AG04449 (cell line): ENCODE results near the gene RGPD8.

Experiments
- CTCF ChIA-PET: fragments of 350-600 bp; formaldehyde crosslinking; extraction: SDS; loops from one replicate; lab custom pipeline; 2021; ENCODE audit warnings: antibody characterized with exemption; lab: Yijun Ruan, JAX
- POLR2A ChIA-PET: fragments of 400-600, 350-600 bp; formaldehyde crosslinking; extraction: SDS; loops from one replicate; lab custom pipeline; 2020; ENCODE audit warnings: antibody characterized with exemption, inconsistent platforms; lab: Yijun Ruan, JAX
- DNase-seq: peaks from one replicate; pipeline ENCODE4 v3.0.0-alpha.2; 2010; ENCODE audit warnings: low read depth, low spot score
- H3K4me3 ChIP-seq: 2 replicates; pipeline ENCODE4 v1.5.1; 2011; ENCODE audit warnings: low read depth, mild to moderate bottlenecking, control low read depth, low read length
- TF ChIP-seq, protein P1 (sequence below): IDR thresholded peaks from one replicate; pipeline ENCODE4 v1.5.1; 2011; ENCODE audit warnings: mild to moderate bottlenecking, moderate library complexity, low read length, control low read depth, inconsistent platforms; ENCODE audit not compliant: insufficient read depth; ENCODE audit errors: missing control alignments

RGPD8 gene

GRCh38 chr2:112480530-112481049 is 47.1 kb upstream of the RGPD8 start:
- POLR2A ChIA-PET = interaction anchor here (0.7 kb wide), 1 partner anchor 61 kb away, joined by 3 read pairs; no protein-coding TSS in a partner anchor
- CTCF ChIA-PET = interaction anchor here (0.7 to 3.4 kb wide), 22 partner anchors 9 to 593 kb away, joined by 3 to 21 read pairs (median 4); no protein-coding TSS in a partner anchor
- TF ChIP-seq, protein P1, sequence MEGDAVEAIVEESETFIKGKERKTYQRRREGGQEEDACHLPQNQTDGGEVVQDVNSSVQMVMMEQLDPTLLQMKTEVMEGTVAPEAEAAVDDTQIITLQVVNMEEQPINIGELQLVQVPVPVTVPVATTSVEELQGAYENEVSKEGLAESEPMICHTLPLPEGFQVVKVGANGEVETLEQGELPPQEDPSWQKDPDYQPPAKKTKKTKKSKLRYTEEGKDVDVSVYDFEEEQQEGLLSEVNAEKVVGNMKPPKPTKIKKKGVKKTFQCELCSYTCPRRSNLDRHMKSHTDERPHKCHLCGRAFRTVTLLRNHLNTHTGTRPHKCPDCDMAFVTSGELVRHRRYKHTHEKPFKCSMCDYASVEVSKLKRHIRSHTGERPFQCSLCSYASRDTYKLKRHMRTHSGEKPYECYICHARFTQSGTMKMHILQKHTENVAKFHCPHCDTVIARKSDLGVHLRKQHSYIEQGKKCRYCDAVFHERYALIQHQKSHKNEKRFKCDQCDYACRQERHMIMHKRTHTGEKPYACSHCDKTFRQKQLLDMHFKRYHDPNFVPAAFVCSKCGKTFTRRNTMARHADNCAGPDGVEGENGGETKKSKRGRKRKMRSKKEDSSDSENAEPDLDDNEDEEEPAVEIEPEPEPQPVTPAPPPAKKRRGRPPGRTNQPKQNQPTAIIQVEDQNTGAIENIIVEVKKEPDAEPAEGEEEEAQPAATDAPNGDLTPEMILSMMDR = peak; percentile 2
- DNase-seq = no peak
- peak overlapping the region; percentile 83 for H3K4me3 ChIP-seq

- H3K4me3 ChIP-seq = no peak overlapping the region
- DNase-seq = no peak
- ChIA-PET CTCF (no interaction called here), POLR2A (no interaction called here)
- TF ChIP-seq, protein P1 = no peak
Measured at GRCh38 chr2:112476434-112476833, 43.0 kb upstream of the RGPD8 start.

GRCh38 chr2:112474844-112475486 is 41.5 kb upstream of the RGPD8 start:
- ChIA-PET POLR2A (no interaction called here), CTCF (interaction anchor here (0.9 kb wide), 1 partner anchor 18 kb away, joined by 3 read pairs; no protein-coding TSS in a partner anchor)
- H3K4me3 ChIP-seq = no peak overlapping the region
- TF ChIP-seq, protein P1 = no peak
- no peak for DNase-seq

DNA sequence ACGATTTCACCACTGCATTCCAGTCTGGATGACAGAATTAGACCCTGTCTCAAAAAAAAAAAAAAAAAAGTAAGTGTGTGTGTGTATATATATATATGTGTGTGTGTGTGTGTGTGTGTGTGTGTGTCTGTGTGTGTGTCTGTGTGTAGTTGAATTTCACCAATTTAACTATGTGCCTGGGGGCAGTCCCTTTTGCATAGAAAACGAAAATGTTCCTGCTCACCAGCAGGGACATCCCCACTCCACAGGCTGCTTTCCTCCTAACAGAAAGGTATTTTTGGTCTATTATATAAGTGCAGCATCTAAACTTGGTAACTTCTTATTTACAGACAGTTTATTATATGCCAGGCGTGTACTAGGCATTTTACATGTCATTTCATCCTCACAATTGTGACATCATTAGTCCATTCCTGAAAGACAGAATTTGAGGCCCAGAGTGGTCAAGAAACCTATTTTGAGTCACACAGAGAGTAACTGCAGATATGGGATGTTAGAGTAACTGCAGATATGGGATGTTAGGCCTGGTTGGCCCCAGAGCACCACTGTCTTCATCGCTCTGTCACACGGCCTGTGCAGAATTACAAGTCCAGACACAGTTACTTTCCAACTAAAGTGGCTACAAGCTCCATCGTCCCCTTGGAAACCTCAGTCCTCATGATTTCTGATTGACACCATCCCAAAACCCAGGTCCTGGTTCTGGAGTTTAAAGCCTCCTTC is 39.3 kb upstream of the RGPD8 start:
- POLR2A ChIA-PET = no interaction called here
- TF ChIP-seq, protein P1 = no peak
- no peak for DNase-seq
- CTCF ChIA-PET = interaction anchor here (1.5 kb wide), 1 partner anchor 8 kb away, joined by 6 read pairs; no protein-coding TSS in a partner anchor
- H3K4me3 ChIP-seq = no peak overlapping the region

DNA sequence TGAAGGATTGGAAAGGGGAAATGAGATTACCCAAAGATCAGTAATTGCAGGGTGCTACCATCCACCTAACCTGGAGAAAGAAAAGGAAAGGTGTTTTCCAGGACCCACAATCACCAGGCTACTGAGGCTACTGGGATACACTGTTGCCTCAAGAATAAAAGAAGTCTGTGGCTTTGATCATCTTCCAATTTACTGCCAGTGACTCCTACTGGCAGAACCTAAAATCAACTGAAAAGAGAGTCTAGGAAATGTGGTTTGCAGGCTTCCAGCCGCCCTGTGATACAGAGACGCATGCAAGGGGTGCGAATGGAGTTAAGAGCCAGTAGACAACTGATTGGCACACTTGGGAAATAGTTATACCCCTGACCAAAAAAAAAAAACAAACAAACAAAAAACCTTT is 31.9 kb upstream of the RGPD8 start:
- H3K4me3 ChIP-seq = no peak overlapping the region
- ChIA-PET POLR2A (no interaction called here), CTCF (no interaction called here)
- TF ChIP-seq, protein P1 = no peak
- DNase-seq = no peak

GRCh38 chr2:112463256-112463655 is 29.8 kb upstream of the RGPD8 start:
- CTCF ChIA-PET = interaction anchor here (0.6 to 1.3 kb wide), 2 partner anchors 11 to 17 kb away, joined by 3 read pairs; no protein-coding TSS in a partner anchor

More at GRCh38 chr2:112463256-112463655, 29.8 kb upstream of the RGPD8 start:
- DNase-seq = no peak
- POLR2A ChIA-PET = no interaction called here
- no peak overlapping the region for H3K4me3 ChIP-seq
- TF ChIP-seq, protein P1 = no peak
